Stimulated activated memory B cell treated with anti-CD40 and anti-IgM and Interleukin-4, amounts not matched to agents 10 μg/mL and 1 μg/mL and 100 μg/mL, for 72 hours (primary cell): ENCODE results near the gene UCMA.

ENCODE experiments used
- ATAC-seq: fragments of 150-1000 bp; cut with Tn5 transposase; 2 replicates; pipeline ENCODE4 v1.10.0; 2021
- H3K27ac Mint-ChIP-seq: one replicate; pipeline ENCODE4 v1.8.0; 2022; ENCODE audit warnings: mild to moderate bottlenecking, mixed read lengths
- H3K27me3 Mint-ChIP-seq: one replicate; pipeline ENCODE4 v1.8.0; 2022; ENCODE audit warnings: mixed read lengths
- H3K36me3 Mint-ChIP-seq: one replicate; pipeline ENCODE4 v1.8.0; 2022; ENCODE audit warnings: mixed read lengths
- H3K4me1 Mint-ChIP-seq: one replicate; pipeline ENCODE4 v1.8.0; 2022; ENCODE audit warnings: mixed read lengths
- H3K4me3 Mint-ChIP-seq: one replicate; pipeline ENCODE4 v1.8.0; 2022; ENCODE audit warnings: mild to moderate bottlenecking, moderate library complexity, mixed read lengths
- H3K9me3 Mint-ChIP-seq: one replicate; pipeline ENCODE4 v1.8.0; 2022; ENCODE audit warnings: mixed read lengths

Gene UCMA

DNA sequence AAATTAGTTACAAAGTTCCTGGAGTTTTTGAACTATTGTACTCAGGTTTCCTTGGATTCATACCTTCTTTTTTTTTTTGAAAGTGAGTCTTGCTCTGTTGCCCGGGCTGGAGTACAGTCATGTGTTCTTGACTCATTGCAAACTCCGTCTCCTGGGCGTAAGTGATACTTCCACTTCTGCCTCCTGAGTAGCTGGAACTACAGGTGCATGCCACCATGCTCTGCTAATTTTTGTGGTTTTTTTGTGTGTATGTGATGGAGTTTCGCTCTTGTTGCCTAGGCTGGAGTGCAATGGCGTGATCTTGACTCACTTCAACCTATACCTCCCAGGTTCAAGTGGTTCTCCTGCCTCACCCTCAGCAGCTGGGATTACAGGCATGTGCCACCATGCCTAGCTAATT is 50.5 kb downstream of the UCMA start:
- peaks cover 27% of the 10 kb centered on the region for H3K36me3 Mint-ChIP-seq
- H3K9me3 Mint-ChIP-seq: no peaks in the 10 kb centered on the region
- peaks cover 8% of the 10 kb centered on the region for H3K4me1 Mint-ChIP-seq
- peak; percentile 80 for ATAC-seq
- H3K27me3 Mint-ChIP-seq: peaks cover 7% of the 10 kb centered on the region
- H3K27ac Mint-ChIP-seq: peak overlapping the region; percentile 90
- no peak overlapping the region for H3K4me3 Mint-ChIP-seq

DNA sequence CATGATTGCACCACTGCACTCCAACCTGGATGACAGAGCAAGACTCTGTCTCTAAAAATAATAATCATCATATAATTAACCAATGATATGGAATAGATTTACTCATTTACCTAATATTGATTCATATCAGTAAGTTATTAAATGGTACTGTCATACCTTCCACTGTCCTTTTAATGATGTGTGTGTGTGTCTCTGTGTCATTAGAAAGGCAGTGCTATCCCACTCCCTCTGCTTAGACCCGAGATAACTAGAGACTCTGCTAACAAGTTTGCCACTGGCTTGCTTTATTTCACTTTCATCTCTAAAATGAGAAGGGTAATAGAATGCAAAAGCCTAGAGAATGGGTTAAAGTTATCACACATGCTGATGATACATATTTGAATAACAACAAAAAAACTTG is 51.8 kb downstream of the UCMA start:
- H3K4me3 Mint-ChIP-seq: no peak overlapping the region
- H3K4me1 Mint-ChIP-seq: peaks cover 8% of the 10 kb centered on the region
- H3K27me3 Mint-ChIP-seq: peaks cover 7% of the 10 kb centered on the region
- no peak overlapping the region for H3K27ac Mint-ChIP-seq
- ATAC-seq: no peak
- peaks cover 23% of the 10 kb centered on the region for H3K36me3 Mint-ChIP-seq
- H3K9me3 Mint-ChIP-seq: no peaks in the 10 kb centered on the region

DNA sequence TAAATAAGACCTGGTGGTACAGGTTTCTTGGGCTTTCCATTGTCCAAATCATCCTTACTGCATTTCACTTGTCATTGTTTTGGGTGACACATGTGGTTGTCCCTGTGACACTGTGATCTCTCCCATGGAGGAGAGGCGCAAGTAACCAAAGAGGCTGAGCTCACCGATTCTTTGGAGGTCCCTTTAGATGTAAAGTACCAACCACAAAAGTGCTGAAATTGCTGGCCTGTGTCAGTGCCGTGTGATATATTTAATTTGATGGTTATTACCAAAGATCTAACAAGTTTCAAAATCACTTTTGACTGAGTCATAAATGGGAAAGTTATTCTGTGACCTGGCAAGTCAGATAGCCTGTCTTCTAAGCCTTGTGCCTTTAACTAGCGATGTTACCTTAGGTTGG is 53.4 kb downstream of the UCMA start:
- Mint-ChIP-seq H3K9me3 (no peaks in the 10 kb centered on the region), H3K4me3 (no peak overlapping the region), H3K27me3 (peaks cover 7% of the 10 kb centered on the region), H3K36me3 (peaks cover 15% of the 10 kb centered on the region), H3K4me1 (peaks cover 8% of the 10 kb centered on the region), H3K27ac (peak overlapping the region; percentile 48)
- peak; percentile 62 for ATAC-seq

DNA sequence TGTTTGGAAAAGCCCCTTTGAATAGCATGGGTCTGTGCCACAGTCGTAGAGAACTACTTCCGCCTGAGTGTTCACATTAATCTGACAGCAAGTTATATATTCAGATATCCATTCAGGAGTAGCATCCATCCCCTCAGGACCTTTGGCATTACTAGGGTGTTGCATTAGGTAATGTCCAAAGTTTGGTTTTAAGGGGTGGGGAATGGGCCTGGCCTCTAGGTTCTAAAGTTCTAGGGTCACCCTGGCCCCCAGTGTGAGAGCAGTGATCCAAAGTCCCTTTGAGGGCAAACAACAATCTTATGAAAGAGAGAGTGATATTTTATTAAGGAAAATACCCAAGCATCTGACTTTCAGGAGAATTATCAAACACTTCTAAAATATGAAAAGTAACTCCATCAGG is 60.6 kb downstream of the UCMA start:
- no peak overlapping the region for H3K4me3 Mint-ChIP-seq
- ATAC-seq: no peak
- no peak overlapping the region for H3K27ac Mint-ChIP-seq
- H3K9me3 Mint-ChIP-seq: no peaks in the 10 kb centered on the region
- no peaks in the 10 kb centered on the region for H3K4me1 Mint-ChIP-seq
- H3K27me3 Mint-ChIP-seq: no peaks in the 10 kb centered on the region
- H3K36me3 Mint-ChIP-seq: peaks cover 5% of the 10 kb centered on the region
